Measurements from ENCODE around the gene RBM34. TPM values are rescaled to one million over a fixed set of nuclear protein-coding genes. Genes with fewer than 3 reads are reported as not detected.
"Not testable (repeated sequence)": the region's sequence is repeated elsewhere in the genome, so short reads cannot be mapped to it uniquely, and the experiment has no call there.

RBM34 gene
- total RNA-seq, 1 experiment from 2014 or later = 76.4 TPM

DNA sequence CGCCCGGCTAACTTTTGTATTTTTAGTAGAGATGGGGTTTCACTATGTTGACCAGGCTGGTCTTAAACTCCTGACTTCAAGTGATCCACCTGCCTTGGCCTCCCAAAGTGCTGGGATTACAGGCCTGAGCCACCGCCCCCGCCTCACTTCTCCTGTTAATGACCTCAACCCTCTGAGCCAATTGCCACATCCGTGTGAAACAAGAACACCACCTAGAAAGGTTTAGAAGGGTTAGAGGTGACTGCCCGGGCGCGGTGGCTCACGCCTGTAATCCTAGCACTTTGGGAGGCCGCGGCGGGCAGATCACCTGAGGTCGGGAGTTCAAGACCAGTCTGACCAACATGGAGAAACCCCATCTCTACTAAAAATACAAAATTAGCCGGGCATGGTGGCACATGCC, 68.6 kb downstream of the RBM34 start:
- DNase-seq (ENCODE audit: low spot score) = not testable (repeated sequence)

DNA sequence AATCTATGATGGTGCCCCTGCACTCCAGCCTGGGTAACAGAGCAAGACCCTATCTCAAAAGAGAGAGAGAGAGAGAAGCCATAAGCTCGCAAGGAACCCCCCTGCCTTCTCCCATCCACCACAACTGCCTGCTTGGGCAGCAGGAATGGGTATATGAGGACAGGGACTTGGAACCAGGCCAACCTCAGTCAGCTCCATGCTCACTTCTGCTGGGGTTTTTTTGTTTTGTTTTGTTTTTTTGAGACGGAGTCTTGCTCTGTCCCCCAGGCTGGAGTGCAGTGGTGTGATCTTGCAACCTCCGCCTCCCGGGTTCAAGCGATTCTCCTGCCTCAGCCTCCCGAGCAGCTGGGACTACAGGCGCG, 69.0 kb downstream of the RBM34 start:
- not testable (repeated sequence) for DNase-seq (ENCODE audit: low spot score)

DNA sequence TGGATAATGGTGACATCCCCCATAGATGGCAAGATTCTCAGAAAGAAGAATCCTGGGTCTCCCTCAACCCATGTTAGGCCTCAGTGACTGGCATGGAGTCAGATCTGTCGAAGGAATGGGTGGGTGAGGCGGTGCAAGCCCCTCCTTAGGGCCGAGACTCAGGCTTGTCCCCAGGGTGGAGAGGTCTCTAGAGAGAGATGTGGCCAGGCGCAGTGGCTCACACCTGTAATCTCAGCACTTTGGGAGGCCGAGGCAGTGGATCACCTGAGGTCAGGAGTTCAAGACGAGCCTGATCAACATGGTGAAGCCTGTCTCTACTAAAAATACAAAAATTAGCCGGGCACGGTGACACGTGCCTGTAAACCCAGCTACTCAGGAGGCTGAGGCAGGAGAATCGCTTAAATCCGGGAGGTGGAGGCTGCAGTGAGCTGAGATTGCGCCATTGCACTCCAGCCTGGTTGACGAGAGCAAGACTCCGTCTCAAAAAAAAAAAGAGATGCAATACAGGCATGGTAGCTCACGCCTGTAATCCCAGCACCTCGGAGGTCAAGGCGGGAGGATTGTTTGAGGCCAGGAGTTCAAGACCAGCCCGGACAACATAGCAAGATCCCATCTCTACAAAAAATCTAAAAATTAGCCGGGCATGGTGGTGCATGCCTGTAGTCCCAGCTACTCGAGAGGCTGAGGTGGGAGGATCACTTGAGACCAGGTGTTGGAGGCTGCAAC, 69.6 kb downstream of the RBM34 start:
- DNase-seq (ENCODE audit: low spot score) = not testable (repeated sequence)

DNA sequence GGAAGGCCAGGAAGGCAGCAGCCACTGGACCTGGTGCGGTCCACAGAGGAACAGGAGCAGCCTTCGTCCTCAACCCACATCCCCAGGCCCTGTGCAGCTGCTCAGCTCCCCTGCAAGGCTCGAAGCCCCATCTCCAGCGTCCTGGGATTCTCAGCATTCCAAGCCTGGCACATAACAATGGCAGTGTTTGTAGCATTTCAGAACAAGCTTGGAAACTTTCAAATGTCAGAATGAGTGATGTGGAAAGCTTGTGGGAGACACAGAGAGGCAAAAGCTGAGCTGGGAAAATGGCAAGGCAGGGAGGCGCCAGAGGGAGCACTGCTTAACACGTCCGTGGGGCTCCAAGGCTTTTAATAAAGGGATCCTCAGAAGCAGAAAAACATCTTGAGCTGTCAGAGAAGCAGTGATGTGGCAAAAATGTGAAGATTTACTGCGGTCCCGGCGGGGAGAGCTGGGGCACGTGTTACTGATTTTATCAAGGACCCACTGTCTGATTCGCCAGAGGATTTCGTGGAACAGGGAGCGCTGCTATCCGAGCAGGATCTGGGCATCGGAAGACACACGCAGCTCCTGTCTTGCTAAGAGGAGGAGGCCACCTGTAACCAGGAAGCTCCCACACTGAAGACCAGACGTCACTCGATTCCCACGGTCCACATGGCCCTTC, 70.5 kb downstream of the RBM34 start:
- no peak for DNase-seq (ENCODE audit: low spot score)

DNA sequence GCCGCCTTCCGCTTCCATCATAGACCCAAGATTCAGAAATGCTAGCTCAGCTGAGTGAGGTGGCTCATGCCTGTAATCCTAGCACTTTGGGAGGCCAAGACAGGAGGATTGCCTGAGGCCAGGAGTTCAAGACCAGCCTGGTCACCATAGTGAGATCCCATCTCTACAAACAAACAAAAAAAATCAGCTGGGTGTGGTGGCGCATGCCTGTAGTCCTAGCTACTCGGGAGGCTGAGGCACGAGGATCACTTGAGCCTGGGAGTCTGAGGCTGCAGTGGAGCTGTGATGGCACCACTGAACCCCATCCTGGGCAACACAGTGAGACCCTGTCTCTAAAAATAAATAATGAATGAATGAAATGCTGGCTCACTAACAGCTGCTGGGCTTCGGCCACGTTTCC, 72.1 kb downstream of the RBM34 start:
- no peak for DNase-seq (ENCODE audit: low spot score)

DNA sequence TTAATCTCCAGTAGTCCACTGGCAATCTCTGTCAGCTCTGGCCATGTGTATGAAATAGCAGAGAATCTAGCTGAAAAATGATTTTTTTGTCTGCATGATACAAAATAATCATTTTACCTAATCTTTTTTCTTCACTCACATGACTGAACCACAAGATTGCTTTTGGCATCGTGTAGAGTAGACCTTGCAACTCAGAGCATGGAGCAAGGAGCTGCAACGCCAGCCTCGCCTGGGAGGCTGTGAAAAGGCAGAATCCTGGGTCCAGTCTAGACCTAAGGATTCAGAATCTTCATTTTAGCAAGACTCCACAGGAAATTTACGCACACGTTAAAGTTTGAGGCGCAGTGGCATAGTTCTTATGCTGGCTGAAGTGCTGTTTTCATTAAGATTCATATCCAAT, 72.6 kb downstream of the RBM34 start:
- no peak for DNase-seq (ENCODE audit: low spot score)

DNA sequence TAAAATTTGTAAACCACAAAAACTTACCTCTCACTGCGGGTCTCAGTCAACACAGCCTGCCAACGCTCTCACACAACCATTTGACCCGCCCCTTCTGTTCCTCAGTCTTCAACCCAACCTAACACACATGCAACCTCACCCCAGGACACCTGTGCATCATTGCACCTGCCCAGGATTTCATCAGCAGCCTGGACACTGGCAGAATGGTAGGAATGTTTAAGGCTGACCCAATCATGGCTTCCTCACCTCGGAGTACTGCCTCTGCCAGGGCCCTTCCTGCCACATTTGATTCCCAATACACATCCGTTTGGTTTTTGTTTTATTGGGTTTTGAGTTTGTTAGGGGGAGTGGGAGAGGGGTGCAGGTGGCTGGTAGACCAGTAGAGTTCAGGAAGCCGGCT, 73.1 kb downstream of the RBM34 start:
- no peak for DNase-seq (ENCODE audit: low spot score)

DNA sequence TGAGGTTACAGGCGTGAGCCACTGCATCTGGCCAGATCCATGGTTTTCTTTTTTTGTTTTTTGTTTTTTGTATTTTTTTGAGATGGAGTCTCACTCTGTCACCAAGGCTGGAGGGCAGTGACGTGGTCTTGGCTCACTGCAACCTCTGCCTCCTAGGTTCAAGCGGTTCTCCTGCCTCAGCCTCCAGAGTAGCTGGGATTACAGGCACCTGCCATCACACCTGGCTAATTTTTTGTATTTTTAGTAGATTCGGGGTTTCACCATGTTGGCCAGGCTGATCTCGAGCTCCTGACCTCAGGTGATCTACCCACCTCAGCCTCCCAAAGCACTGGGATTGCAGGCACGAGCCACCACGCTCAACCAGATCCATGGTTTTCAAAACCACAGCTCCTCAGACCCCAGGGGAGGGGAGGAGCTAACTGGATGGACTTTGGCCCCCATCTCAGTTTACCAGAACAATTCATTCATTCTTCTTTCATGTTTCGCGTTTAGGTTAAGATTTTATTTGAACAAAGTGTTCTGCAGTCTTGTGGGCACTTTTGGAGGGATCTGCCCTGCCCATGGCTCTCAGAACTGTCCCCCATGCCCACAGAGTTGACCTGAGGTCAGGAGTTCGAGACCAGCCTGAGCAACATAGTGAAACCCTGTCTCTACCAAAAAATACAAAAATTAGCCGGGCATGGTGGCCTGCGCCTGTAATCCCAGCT, 75.5 kb downstream of the RBM34 start:
- not testable (repeated sequence) for DNase-seq (ENCODE audit: low spot score)

Other genes starting within 250 kb of the RBM34 start
- 48.1 and 69.7 TPM in 2 replicates for gene TOMM20, start 32.4 kb downstream of the RBM34 start, total RNA-seq (2014; rRNA removed; shearing (Covaris generic))
- gene ARID4B, start 166.9 kb upstream of the RBM34 start, total RNA-seq (2014; rRNA removed; shearing (Covaris generic)) = 9.5 and 10.0 TPM in 2 replicates
- 28.3 and 46.0 TPM in 2 replicates for gene GGPS1, start 167.3 kb upstream of the RBM34 start, total RNA-seq (2014; rRNA removed; shearing (Covaris generic))
- 32.9 and 41.2 TPM in 2 replicates for gene TBCE, start 206.2 kb upstream of the RBM34 start, total RNA-seq (2014; rRNA removed; shearing (Covaris generic))